ENCODE measurements around the gene LGR4. TPM values are rescaled to one million over a fixed set of nuclear protein-coding genes. Genes with fewer than 3 reads are reported as not detected.

LGR4 gene
- total RNA-seq, 1 experiment from 2014 or later = 7.1 TPM

DNA sequence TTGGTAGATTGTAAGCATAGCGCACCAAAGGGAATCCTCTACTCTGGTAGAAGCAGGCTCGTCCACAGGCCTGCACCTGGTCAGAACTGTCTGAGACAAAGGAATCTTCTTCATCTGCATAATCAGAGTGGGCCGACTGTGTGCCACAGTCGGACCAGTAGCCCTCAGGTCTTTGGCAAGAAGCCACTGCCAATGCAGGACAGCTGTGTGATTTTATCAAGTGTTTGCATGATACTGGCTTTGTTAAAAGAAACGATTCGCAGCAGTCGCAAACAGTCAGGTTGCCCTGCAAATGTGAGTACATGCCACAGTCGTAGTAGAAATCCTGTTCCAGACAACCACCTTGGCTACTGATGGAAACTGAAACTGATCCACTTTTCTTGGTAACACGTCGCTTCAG lies 104.7 kb downstream of the LGR4 start (continued):
- no peak for TF ChIP-seq EZH2phosphoT487 (IDR thresholded peaks at IDR 0.05; ENCODE audit: borderline replicate concordance)
- TF ChIP-seq ELF1 (IDR thresholded peaks at IDR 0.05; ENCODE audit: borderline replicate concordance, low read depth) = no peak
- TF ChIP-seq EZH2 (IDR thresholded peaks at IDR 0.05) = no peak
- no peak for TF ChIP-seq ZNF274 (IDR thresholded peaks at IDR 0.05; ENCODE audit: low read depth, low read length)
- TF ChIP-seq RAD21 (IDR thresholded peaks at IDR 0.05; ENCODE audit: low read depth) = no peak
- TF ChIP-seq EGR1 (IDR thresholded peaks at IDR 0.05; ENCODE audit: low read depth) = no peak
- TF ChIP-seq JUND (IDR thresholded peaks at IDR 0.05) = no peak
- TF ChIP-seq SRF (IDR thresholded peaks at IDR 0.05; ENCODE audit: low read depth) = no peak
- TF ChIP-seq, protein P1, sequence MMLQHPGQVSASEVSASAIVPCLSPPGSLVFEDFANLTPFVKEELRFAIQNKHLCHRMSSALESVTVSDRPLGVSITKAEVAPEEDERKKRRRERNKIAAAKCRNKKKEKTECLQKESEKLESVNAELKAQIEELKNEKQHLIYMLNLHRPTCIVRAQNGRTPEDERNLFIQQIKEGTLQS (IDR thresholded peaks at IDR 0.05) = no peak
- no peak for TF ChIP-seq CEBPB (IDR thresholded peaks at IDR 0.05; ENCODE audit: low read depth)
- no peak for TF ChIP-seq SP1 (IDR thresholded peaks at IDR 0.05; ENCODE audit: low read depth)

DNA sequence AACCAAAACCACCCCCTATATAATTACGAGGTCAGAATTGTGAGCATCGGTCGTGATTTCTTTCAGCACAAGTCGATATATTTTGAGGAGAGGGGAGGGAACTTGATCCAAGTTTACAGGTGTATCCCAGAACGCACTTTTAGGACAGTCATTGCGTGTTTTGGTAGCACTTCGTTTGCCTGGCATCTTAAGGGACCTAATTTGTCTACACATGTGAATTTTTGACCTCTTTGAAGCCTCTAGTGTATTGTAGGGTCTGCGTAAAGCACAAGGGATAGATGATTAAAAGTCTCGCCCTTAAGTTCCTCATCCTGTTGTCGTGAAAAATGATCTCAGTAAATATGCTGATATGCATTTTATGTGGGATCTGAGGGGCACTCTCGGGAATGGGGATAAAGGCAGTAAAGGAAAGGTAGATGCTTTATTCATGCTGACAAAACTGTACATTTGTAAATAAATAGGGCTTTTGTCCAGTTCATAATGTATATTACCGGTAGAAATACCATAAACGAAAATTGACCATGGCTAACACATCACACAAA lies 108.9 kb downstream of the LGR4 start:
- peaks cover 4 to 23% of the 10 kb centered on the region in 2 experiments; a peak in 3 of 4 replicates for H3K4me1 ChIP-seq (ENCODE audit: control insufficient read depth in 1 of 2, insufficient read depth in 2 of 2, low read length in 2 of 2)
- peak overlapping the region; percentile 93 for H3K4me2 ChIP-seq (ENCODE audit: low read length)
- RAD21 ChIA-PET (ENCODE audit: low non-redundant PET in 1 of 2, low total read pairs in 2 of 2, uncharacterized antibody in 2 of 2, unreplicated experiment in 2 of 2) = no interaction called here
- no peak for DNase-seq (ENCODE audit: low read depth, low spot score)
- TF ChIP-seq FOSL1 (IDR thresholded peaks at IDR 0.05; ENCODE audit: low read depth) (no peak), YY1 (IDR thresholded peaks at IDR 0.05; ENCODE audit: extremely low read depth, insufficient replicate concordance, low read depth, low read length) (no peak), POLR2AphosphoS5 (IDR thresholded peaks at IDR 0.05; ENCODE audit: low read depth, low read length) (no peak), TCF7L2 (IDR thresholded peaks at IDR 0.05; ENCODE audit: borderline replicate concordance, extremely low read depth, insufficient read depth, insufficient read length) (no peak), ELF1 (IDR thresholded peaks at IDR 0.05; ENCODE audit: borderline replicate concordance, low read depth) (no peak), SIN3A (IDR thresholded peaks at IDR 0.05; ENCODE audit: low read depth) (no peak), EZH2 (IDR thresholded peaks at IDR 0.05) (no peak), RAD21 (IDR thresholded peaks at IDR 0.05; ENCODE audit: low read depth) (no peak), REST (IDR thresholded peaks at IDR 0.05; ENCODE audit: low read depth) (no peak), MAX (IDR thresholded peaks at IDR 0.05) (no peak), EGR1 (IDR thresholded peaks at IDR 0.05; ENCODE audit: low read depth) (no peak), ZNF274 (IDR thresholded peaks at IDR 0.05; ENCODE audit: low read depth, low read length) (no peak), POLR2A (IDR thresholded peaks at IDR 0.05; ENCODE audit: borderline replicate concordance, extremely low read depth, insufficient read depth, insufficient read length) (no peak), JUND (IDR thresholded peaks at IDR 0.05) (no peak), SRF (IDR thresholded peaks at IDR 0.05; ENCODE audit: low read depth) (no peak), CEBPB (IDR thresholded peaks at IDR 0.05; ENCODE audit: low read depth) (no peak)
- TF ChIP-seq, protein P2, sequence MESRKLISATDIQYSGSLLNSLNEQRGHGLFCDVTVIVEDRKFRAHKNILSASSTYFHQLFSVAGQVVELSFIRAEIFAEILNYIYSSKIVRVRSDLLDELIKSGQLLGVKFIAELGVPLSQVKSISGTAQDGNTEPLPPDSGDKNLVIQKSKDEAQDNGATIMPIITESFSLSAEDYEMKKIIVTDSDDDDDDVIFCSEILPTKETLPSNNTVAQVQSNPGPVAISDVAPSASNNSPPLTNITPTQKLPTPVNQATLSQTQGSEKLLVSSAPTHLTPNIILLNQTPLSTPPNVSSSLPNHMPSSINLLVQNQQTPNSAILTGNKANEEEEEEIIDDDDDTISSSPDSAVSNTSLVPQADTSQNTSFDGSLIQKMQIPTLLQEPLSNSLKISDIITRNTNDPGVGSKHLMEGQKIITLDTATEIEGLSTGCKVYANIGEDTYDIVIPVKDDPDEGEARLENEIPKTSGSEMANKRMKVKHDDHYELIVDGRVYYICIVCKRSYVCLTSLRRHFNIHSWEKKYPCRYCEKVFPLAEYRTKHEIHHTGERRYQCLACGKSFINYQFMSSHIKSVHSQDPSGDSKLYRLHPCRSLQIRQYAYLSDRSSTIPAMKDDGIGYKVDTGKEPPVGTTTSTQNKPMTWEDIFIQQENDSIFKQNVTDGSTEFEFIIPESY (IDR thresholded peaks at IDR 0.05; ENCODE audit: extremely low read depth, insufficient replicate concordance, low read length) = no peak
- POLR2A ChIA-PET = no interaction called here
- BruUV-seq (replicated peaks) = no TSS peak
- no peak for ATAC-seq
- peak overlapping the region; percentile 54; the same call in 1 of the 2 replicates for H3K27ac ChIP-seq (ENCODE audit: low read depth, low read length)
- no peaks in the 10 kb centered on the region for H4K20me1 ChIP-seq (ENCODE audit: insufficient read depth)
- no peaks in the 10 kb centered on the region for H3K36me3 ChIP-seq (ENCODE audit: control insufficient read depth in 1 of 2, insufficient read depth in 2 of 2, low read length in 2 of 2)
- no peaks in the 10 kb centered on the region for H3K9me2 ChIP-seq (ENCODE audit: insufficient read depth)
- H3K9ac ChIP-seq (ENCODE audit: low read length) = peak overlapping the region; percentile 78
- CTCF ChIA-PET = interaction anchor here (1.3 kb wide), 1 partner anchor 67 kb away, joined by 4 read pairs; no protein-coding TSS in a partner anchor
- peak overlapping the region; percentile 93 for H2AFZ ChIP-seq (ENCODE audit: low read depth, low read length, poor library complexity, severe bottlenecking)
- no peaks in the 10 kb centered on the region for H3K27me3 ChIP-seq (ENCODE audit: insufficient read depth, low read length)
- H3K9me3 ChIP-seq (ENCODE audit: control insufficient read depth in 1 of 2, insufficient read depth in 1 of 2, low read depth in 1 of 2, low read length in 2 of 2) = no peaks in the 10 kb centered on the region
- H3K4me3 ChIP-seq (replicated peaks in 1 of 2; ENCODE audit: low read depth in 1 of 2, low read length in 2 of 2) = peak overlapping the region; percentile 73 to 86
- intact Hi-C loops (cut with micrococcal nuclease) = no loop called here
- no peaks in the 10 kb centered on the region for H3K79me2 ChIP-seq (ENCODE audit: insufficient read depth, low read length)
